Stimulated activated effector memory CD8-positive, alpha-beta T cell treated with anti-CD3 and anti-CD28 coated beads, Interleukin-12 subunit alpha, Interleukin-12 subunit beta, amount 100 ng/mL, for 72 hours (primary cell): ENCODE data around the gene STAT5A.

ENCODE experiments used
- ATAC-seq: fragments of 150-1000 bp; cut with Tn5 transposase; 2 replicates; pipeline ENCODE4 v1.10.0; 2021
- DNase-seq, 2 donors: peaks; one replicate each; pipeline ENCODE4 v3.0.0; 2021 to 2022; ENCODE audit warnings: low spot score in 2 of 2
- H3K27ac Mint-ChIP-seq: one replicate; pipeline ENCODE4 v1.8.0; 2022; ENCODE audit warnings: mild to moderate bottlenecking, mixed read lengths
- H3K36me3 Mint-ChIP-seq: one replicate; pipeline ENCODE4 v1.8.0; 2022; ENCODE audit warnings: mild to moderate bottlenecking, mixed read lengths
- H3K4me1 Mint-ChIP-seq: one replicate; pipeline ENCODE4 v1.8.0; 2022; ENCODE audit warnings: mixed read lengths
- H3K4me3 Mint-ChIP-seq: one replicate; pipeline ENCODE4 v1.8.0; 2022; ENCODE audit warnings: mild to moderate bottlenecking, mixed read lengths
- H3K9me3 Mint-ChIP-seq: one replicate; pipeline ENCODE4 v1.8.0; 2022; ENCODE audit warnings: mixed read lengths

STAT5A gene

GRCh38 chr17:42305543-42306384 lies 17.5 kb downstream of the STAT5A start:
- peaks cover 100% of the 10 kb centered on the region for H3K36me3 Mint-ChIP-seq
- DNase-seq (no peak), ATAC-seq (no peak)
- peak overlapping the region; percentile 86 for H3K27ac Mint-ChIP-seq
- H3K9me3 Mint-ChIP-seq: no peaks in the 10 kb centered on the region
- no peak overlapping the region for H3K4me3 Mint-ChIP-seq
- peaks cover 65% of the 10 kb centered on the region for H3K4me1 Mint-ChIP-seq

- H3K27ac Mint-ChIP-seq: peak overlapping the region; percentile 86
- no peak for ATAC-seq
- H3K36me3 Mint-ChIP-seq: peaks cover 100% of the 10 kb centered on the region
These were observed 18.0 kb downstream of the STAT5A start for GRCh38 chr17:42306385-42306667.

GRCh38 chr17:42307362-42307927 lies 19.1 kb downstream of the STAT5A start:
- Mint-ChIP-seq H3K4me1 (peaks cover 64% of the 10 kb centered on the region), H3K27ac (peak overlapping the region; percentile 93), H3K9me3 (no peaks in the 10 kb centered on the region), H3K4me3 (no peak overlapping the region), H3K36me3 (peaks cover 100% of the 10 kb centered on the region)
- DNase-seq (no peak), ATAC-seq (no peak)

More at GRCh38 chr17:42306385-42306667, 18.0 kb downstream of the STAT5A start:
- Mint-ChIP-seq H3K4me1 (peaks cover 65% of the 10 kb centered on the region), H3K4me3 (no peak overlapping the region), H3K9me3 (no peaks in the 10 kb centered on the region)
- no peak for DNase-seq

- H3K4me1 Mint-ChIP-seq: peaks cover 68% of the 10 kb centered on the region
- H3K36me3 Mint-ChIP-seq: peaks cover 100% of the 10 kb centered on the region
- peak overlapping the region; percentile 93 for H3K27ac Mint-ChIP-seq
- DNase-seq: no peak
- no peak for ATAC-seq
- H3K4me3 Mint-ChIP-seq: no peak overlapping the region
- no peaks in the 10 kb centered on the region for H3K9me3 Mint-ChIP-seq
These were observed 20.1 kb downstream of the STAT5A start for GRCh38 chr17:42308446-42308845.

- Mint-ChIP-seq H3K27ac (peak overlapping the region; percentile 93), H3K4me1 (peaks cover 67% of the 10 kb centered on the region), H3K9me3 (no peaks in the 10 kb centered on the region), H3K4me3 (no peak overlapping the region), H3K36me3 (peaks cover 100% of the 10 kb centered on the region)
- no peak for ATAC-seq
- no peak for DNase-seq
These were observed 20.8 kb downstream of the STAT5A start for GRCh38 chr17:42309142-42309541.

GRCh38 chr17:42309986-42310786 lies 21.9 kb downstream of the STAT5A start:
- no peak for ATAC-seq
- DNase-seq: no peak
- no peak overlapping the region for H3K4me3 Mint-ChIP-seq
- no peaks in the 10 kb centered on the region for H3K9me3 Mint-ChIP-seq
- peak overlapping the region; percentile 93 for H3K27ac Mint-ChIP-seq
- H3K36me3 Mint-ChIP-seq: peaks cover 100% of the 10 kb centered on the region
- peaks cover 60% of the 10 kb centered on the region for H3K4me1 Mint-ChIP-seq

- Mint-ChIP-seq H3K4me1 (peaks cover 65% of the 10 kb centered on the region), H3K27ac (peak overlapping the region; percentile 93), H3K9me3 (no peaks in the 10 kb centered on the region), H3K4me3 (no peak overlapping the region), H3K36me3 (peaks cover 100% of the 10 kb centered on the region)
- DNase-seq (no peak), ATAC-seq (peak; percentile 2)
These were observed 22.5 kb downstream of the STAT5A start for GRCh38 chr17:42310787-42311215.

- peaks cover 61% of the 10 kb centered on the region for H3K4me1 Mint-ChIP-seq
These were observed 23.1 kb downstream of the STAT5A start for GRCh38 chr17:42311240-42312034.

GRCh38 chr17:42312035-42312284 lies 23.7 kb downstream of the STAT5A start:
- H3K9me3 Mint-ChIP-seq: no peaks in the 10 kb centered on the region
- no peak for DNase-seq
- H3K27ac Mint-ChIP-seq: peak overlapping the region; percentile 93
- H3K4me3 Mint-ChIP-seq: peak overlapping the region; percentile 38
- peaks cover 61% of the 10 kb centered on the region for H3K4me1 Mint-ChIP-seq
- H3K36me3 Mint-ChIP-seq: peaks cover 100% of the 10 kb centered on the region
- no peak for ATAC-seq

More at GRCh38 chr17:42311240-42312034, 23.1 kb downstream of the STAT5A start:
- Mint-ChIP-seq H3K4me3 (peak overlapping the region; percentile 38), H3K36me3 (peaks cover 100% of the 10 kb centered on the region), H3K27ac (peak overlapping the region; percentile 93), H3K9me3 (no peaks in the 10 kb centered on the region)
- ATAC-seq (no peak), DNase-seq (no peak)

GRCh38 chr17:42312285-42313130 lies 24.2 kb downstream of the STAT5A start:
- H3K4me1 Mint-ChIP-seq: peaks cover 61% of the 10 kb centered on the region
- H3K36me3 Mint-ChIP-seq: peaks cover 100% of the 10 kb centered on the region
- H3K27ac Mint-ChIP-seq: peak overlapping the region; percentile 93
- ATAC-seq: peak; percentile 81
- no peaks in the 10 kb centered on the region for H3K9me3 Mint-ChIP-seq
- H3K4me3 Mint-ChIP-seq: peak overlapping the region; percentile 38
- peak; percentile 67 to 82 for DNase-seq

- DNase-seq (no peak), ATAC-seq (no peak)
- Mint-ChIP-seq H3K27ac (peak overlapping the region; percentile 93), H3K36me3 (peaks cover 100% of the 10 kb centered on the region), H3K4me3 (no peak overlapping the region), H3K9me3 (no peaks in the 10 kb centered on the region), H3K4me1 (peaks cover 61% of the 10 kb centered on the region)
These were observed 25.1 kb downstream of the STAT5A start for GRCh38 chr17:42313389-42313772.

GRCh38 chr17:42313773-42314566 lies 25.7 kb downstream of the STAT5A start:
- Mint-ChIP-seq H3K36me3 (peaks cover 100% of the 10 kb centered on the region), H3K4me3 (no peak overlapping the region), H3K27ac (peak overlapping the region; percentile 93), H3K9me3 (no peaks in the 10 kb centered on the region), H3K4me1 (peaks cover 55% of the 10 kb centered on the region)
- DNase-seq (no peak), ATAC-seq (no peak)

GRCh38 chr17:42315402-42316156 lies 27.3 kb downstream of the STAT5A start:
- H3K9me3 Mint-ChIP-seq: no peaks in the 10 kb centered on the region
- peaks cover 51% of the 10 kb centered on the region for H3K4me1 Mint-ChIP-seq
- DNase-seq (no peak), ATAC-seq (no peak)
- peak overlapping the region; percentile 88 for H3K27ac Mint-ChIP-seq
- peaks cover 100% of the 10 kb centered on the region for H3K36me3 Mint-ChIP-seq
- no peak overlapping the region for H3K4me3 Mint-ChIP-seq
